ENCODE measurements around the gene PLCB1. TPM values are rescaled to one million over a fixed set of nuclear protein-coding genes. Genes with fewer than 3 reads are reported as not detected.
A peak's percentile ranks its signal among the peaks of the same experiment; 100 is the strongest.

Gene PLCB1
- total and polyA plus RNA-seq, 2 of the 4 experiments (the other 2 are of a cell fraction): 5.6 to 16.1 TPM

DNA sequence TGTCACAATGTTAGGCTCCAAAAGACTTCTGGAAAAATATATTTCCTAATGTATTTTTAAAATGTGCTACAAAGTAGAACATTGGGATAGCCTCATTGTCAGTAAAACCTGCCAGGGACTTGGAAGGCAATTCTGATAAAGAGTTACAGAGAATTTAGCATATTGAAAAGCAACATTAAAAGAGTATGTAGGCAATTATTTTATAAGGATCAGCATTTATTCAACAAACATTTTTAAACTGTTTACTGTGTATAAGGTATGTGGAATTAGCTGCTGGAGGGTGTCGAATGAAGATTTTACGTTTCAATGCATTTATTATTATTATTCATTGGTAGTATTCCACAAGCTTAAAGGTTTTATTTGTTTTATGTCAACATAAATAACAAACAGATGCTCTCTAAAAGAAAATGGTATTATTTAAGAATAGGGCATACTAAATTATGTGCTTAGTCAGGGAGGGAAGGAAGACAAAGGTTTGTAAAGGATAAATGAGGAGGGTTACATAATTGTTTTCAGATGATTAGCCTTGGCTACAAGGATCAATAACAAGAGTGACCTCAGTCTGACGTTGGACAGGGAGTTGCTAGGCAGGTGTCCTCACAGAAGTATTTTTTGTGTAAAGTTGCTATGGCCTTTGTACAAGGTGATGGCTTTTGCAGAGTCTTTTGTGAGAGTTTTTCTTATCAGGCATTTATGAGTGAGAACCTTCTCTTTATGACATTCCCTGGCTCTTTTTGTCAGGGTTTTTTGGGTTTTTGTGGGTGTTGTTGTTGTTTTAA, 623.5 kb downstream of the PLCB1 start:
- POLR2A ChIA-PET (ENCODE audit: unreplicated experiment): no interaction called here
- H3K27ac ChIP-seq (ENCODE audit: insufficient read depth, low read length): no peak overlapping the region

More for the DNA sequence above, 623.5 kb downstream of the PLCB1 start:
- Histone ChIP-seq H3K9me3 (ENCODE audit: control insufficient read depth, insufficient read depth, low read length) (no peaks in the 10 kb centered on the region), H3K36me3 (ENCODE audit: control insufficient read depth, insufficient read depth, low read length) (no peaks in the 10 kb centered on the region), H2AFZ (replicated peaks; ENCODE audit: low read length, poor library complexity) (no peak overlapping the region), H2AK5ac (ENCODE audit: low read depth, low read length) (0 out of 2 replicates have a peak overlapping the region, but pooled peaks have one; percentile 57), H2BK15ac (ENCODE audit: low read depth, low read length) (no peak overlapping the region), H3K9me1 (ENCODE audit: insufficient read depth, low read length) (peaks cover 5% of the 10 kb centered on the region; the same call in 1 of the 2 replicates), H4K8ac (ENCODE audit: low read depth in 2 of 2, low read length in 2 of 2) (no peak overlapping the region), H2AK9ac (replicated peaks; ENCODE audit: low read depth, low read length, poor library complexity) (no peak overlapping the region), H2BK120ac (ENCODE audit: low read depth, low read length) (peak overlapping the region; percentile 65), H3K4me3 (ENCODE audit: insufficient read depth, low read depth, low read length) (no peak overlapping the region), H3K14ac (replicated peaks; ENCODE audit: low read depth, low read length) (0 out of 2 replicates have a peak overlapping the region, but pooled peaks have one; percentile 44), H3K18ac (ENCODE audit: low read depth, low read length) (peak overlapping the region; percentile 51; the same call in 1 of the 2 replicates), H3K79me1 (ENCODE audit: low read depth in 1 of 2, low read length in 2 of 2) (no peaks in the 10 kb centered on the region), H4K5ac (ENCODE audit: low read depth, low read length) (no peak overlapping the region), H3K27me3 (ENCODE audit: control insufficient read depth, insufficient read depth, low read length) (no peaks in the 10 kb centered on the region), H3K9ac (ENCODE audit: low read depth, low read length) (no peak overlapping the region), H2BK5ac (ENCODE audit: low read depth, low read length, poor library complexity, severe bottlenecking) (no peak overlapping the region), H2BK20ac (ENCODE audit: low read depth, low read length) (0 out of 2 replicates have a peak overlapping the region, but pooled peaks have one; percentile 42), H3K56ac (ENCODE audit: extremely low read depth, insufficient read depth, low read length) (no peak overlapping the region), H3K23ac (ENCODE audit: low read depth, low read length) (no peak overlapping the region), H3K4me1 (ENCODE audit: control insufficient read depth, insufficient read depth, low read length) (peaks cover 8% of the 10 kb centered on the region), H4K91ac (ENCODE audit: insufficient read depth, low read depth, low read length) (no peak overlapping the region; the same call in 1 of the 2 replicates), H4K20me1 (ENCODE audit: insufficient read depth, low read length) (no peaks in the 10 kb centered on the region), H3K4ac (ENCODE audit: low read depth, low read length) (peak overlapping the region; percentile 72), H3K4me2 (ENCODE audit: low read depth, low read length) (no peak overlapping the region)
- 40% methylated on average over 1 of the region's 3 CpGs; no CpG with 5 or more reads in 1 of the 2 experiments for WGBS, 2 experiments (ENCODE audit: extremely low coverage in 2 of 2, insufficient read length in 1 of 2)
- ATAC-seq (ENCODE audit: low read depth) (no peak), DNase-seq (no peak)
- TF ChIP-seq ELK1 (IDR thresholded peaks at IDR 0.05; ENCODE audit: borderline replicate concordance, low read depth, low read length) (no peak), NFE2L2 (IDR thresholded peaks at IDR 0.05; ENCODE audit: low read depth, low read length) (no peak), MAFK (IDR thresholded peaks at IDR 0.05; ENCODE audit: low read depth, low read length) (no peak), RFX5 (IDR thresholded peaks at IDR 0.05; ENCODE audit: low read depth, low read length) (no peak), FOS (IDR thresholded peaks at IDR 0.05; ENCODE audit: low read depth, low read length) (no peak), CHD1 (IDR thresholded peaks at IDR 0.05; ENCODE audit: low read depth, low read length) (no peak), CTCF (conservative IDR thresholded peaks at IDR 0.05; ENCODE audit: low read depth, low read length) (no peak), MAZ (IDR thresholded peaks at IDR 0.05; ENCODE audit: borderline replicate concordance, low read depth, low read length) (no peak), POLR2A (IDR thresholded peaks at IDR 0.05; ENCODE audit: low read depth, low read length) (no peak)
- TF ChIP-seq, protein P1, sequence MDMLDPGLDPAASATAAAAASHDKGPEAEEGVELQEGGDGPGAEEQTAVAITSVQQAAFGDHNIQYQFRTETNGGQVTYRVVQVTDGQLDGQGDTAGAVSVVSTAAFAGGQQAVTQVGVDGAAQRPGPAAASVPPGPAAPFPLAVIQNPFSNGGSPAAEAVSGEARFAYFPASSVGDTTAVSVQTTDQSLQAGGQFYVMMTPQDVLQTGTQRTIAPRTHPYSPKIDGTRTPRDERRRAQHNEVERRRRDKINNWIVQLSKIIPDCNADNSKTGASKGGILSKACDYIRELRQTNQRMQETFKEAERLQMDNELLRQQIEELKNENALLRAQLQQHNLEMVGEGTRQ (IDR thresholded peaks at IDR 0.05; ENCODE audit: low read depth, low read length): no peak
- dilution Hi-C loops (cut with HindIII; ENCODE audit: low sequenced_read_pairs, unreplicated experiment): loop anchor here (25.0 kb wide), 1 partner anchor 607 kb away; no protein-coding TSS in a partner anchor
- CTCF ChIA-PET: no interaction called here
- intact Hi-C loops (cut with micrococcal nuclease): loop anchor here (5.0 kb wide), 3 partner anchors 97 to 857 kb away; partner anchors contain the start of gene PLCB4
- BruUV-seq (replicated peaks): no TSS peak
- in situ Hi-C loops (cut with MboI; ENCODE audit: low sequenced_read_pairs): loop anchor here (10.0 kb wide), 1 partner anchor 849 kb away; no protein-coding TSS in a partner anchor
